ENCODE results near the gene ZDHHC17.
A peak's percentile ranks its signal among the peaks of the same experiment; 100 is the strongest.

Gene ZDHHC17

GRCh38 chr12:76866726-76867125, 102.8 kb downstream of the ZDHHC17 start:
- no peaks in the 10 kb centered on the region for H3K9me3 ChIP-seq (ENCODE audit: control insufficient read depth, insufficient read depth, low read length)
- H3K36me3 ChIP-seq (ENCODE audit: insufficient read depth, low read length): no peaks in the 10 kb centered on the region; the same call in 1 of the 2 replicates
- H3K9ac ChIP-seq (ENCODE audit: low read depth, low read length): no peak overlapping the region
- peaks cover 28% of the 10 kb centered on the region for H3K4me1 ChIP-seq (ENCODE audit: insufficient read depth, low read length)

GRCh38 chr12:76871082-76871481, 107.2 kb downstream of the ZDHHC17 start:
- Histone ChIP-seq H3K36me3 (ENCODE audit: insufficient read depth, low read length) (no peaks in the 10 kb centered on the region), H3K9me3 (ENCODE audit: control insufficient read depth, insufficient read depth, low read length) (no peaks in the 10 kb centered on the region), H3K4me1 (ENCODE audit: insufficient read depth, low read length) (peaks cover 32% of the 10 kb centered on the region), H3K9ac (ENCODE audit: low read depth, low read length) (no peak overlapping the region)

GRCh38 chr12:76871742-76872141, 107.8 kb downstream of the ZDHHC17 start:
- H3K36me3 ChIP-seq (ENCODE audit: insufficient read depth, low read length): no peaks in the 10 kb centered on the region
- peaks cover 28% of the 10 kb centered on the region for H3K4me1 ChIP-seq (ENCODE audit: insufficient read depth, low read length)
- no peaks in the 10 kb centered on the region for H3K9me3 ChIP-seq (ENCODE audit: control insufficient read depth, insufficient read depth, low read length)
- H3K9ac ChIP-seq (ENCODE audit: low read depth, low read length): no peak overlapping the region

GRCh38 chr12:76872415-76872814, 108.5 kb downstream of the ZDHHC17 start:
- peaks cover 31% of the 10 kb centered on the region for H3K4me1 ChIP-seq (ENCODE audit: insufficient read depth, low read length)
- H3K9me3 ChIP-seq (ENCODE audit: control insufficient read depth, insufficient read depth, low read length): no peaks in the 10 kb centered on the region
- H3K9ac ChIP-seq (ENCODE audit: low read depth, low read length): peak overlapping the region; percentile 20; the same call in 1 of the 2 replicates
- no peaks in the 10 kb centered on the region for H3K36me3 ChIP-seq (ENCODE audit: insufficient read depth, low read length)

- Histone ChIP-seq H3K36me3 (ENCODE audit: insufficient read depth, low read length) (no peaks in the 10 kb centered on the region), H3K4me1 (ENCODE audit: insufficient read depth, low read length) (peaks cover 33% of the 10 kb centered on the region), H3K9me3 (ENCODE audit: control insufficient read depth, insufficient read depth, low read length) (no peaks in the 10 kb centered on the region), H3K9ac (ENCODE audit: low read depth, low read length) (no peak overlapping the region)
Observed at GRCh38 chr12:76874027-76874426, 110.1 kb downstream of the ZDHHC17 start.

DNA sequence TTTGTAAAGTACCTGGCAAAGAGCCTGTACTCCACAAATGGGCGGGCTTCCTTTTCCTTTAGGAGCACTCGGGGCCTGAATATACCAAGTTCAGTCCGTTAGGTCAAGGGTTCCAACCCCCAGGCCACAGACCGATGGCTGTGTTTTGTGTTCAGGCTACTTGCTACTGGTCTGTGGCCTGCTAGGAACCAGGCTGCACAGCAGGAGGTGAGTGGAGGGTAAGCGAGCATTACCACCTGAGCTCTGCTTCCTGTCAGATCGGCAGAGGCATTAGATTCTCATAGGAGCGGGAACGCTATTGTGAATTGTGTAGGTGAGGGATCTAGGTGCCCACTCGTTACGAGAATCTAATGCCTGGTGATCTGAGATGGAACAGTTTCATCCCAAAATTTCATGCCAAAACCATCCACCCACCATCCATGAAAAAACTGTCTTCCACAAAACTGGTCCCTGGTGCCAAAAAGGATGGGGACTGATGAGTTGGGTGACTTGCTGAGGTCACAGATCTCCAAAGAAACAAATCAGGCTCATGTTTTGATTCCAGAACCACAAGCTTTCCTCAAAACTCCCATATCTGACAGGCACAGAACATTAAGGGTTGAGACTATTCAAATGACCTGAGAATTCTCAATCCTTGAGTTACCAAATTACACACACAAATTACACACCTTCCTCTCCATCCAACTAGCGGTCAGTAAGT, 110.7 kb downstream of the ZDHHC17 start:
- peaks cover 32% of the 10 kb centered on the region for H3K4me1 ChIP-seq (ENCODE audit: insufficient read depth, low read length)
- H3K36me3 ChIP-seq (ENCODE audit: insufficient read depth, low read length): no peaks in the 10 kb centered on the region
- H3K9ac ChIP-seq (ENCODE audit: low read depth, low read length): no peak overlapping the region
- H3K9me3 ChIP-seq (ENCODE audit: control insufficient read depth, insufficient read depth, low read length): no peaks in the 10 kb centered on the region

GRCh38 chr12:76876696-76877229, 112.8 kb downstream of the ZDHHC17 start:
- H3K4me1 ChIP-seq (ENCODE audit: insufficient read depth, low read length): peaks cover 28% of the 10 kb centered on the region
- H3K36me3 ChIP-seq (ENCODE audit: insufficient read depth, low read length): no peaks in the 10 kb centered on the region
- no peak overlapping the region; the same call in 1 of the 2 replicates for H3K9ac ChIP-seq (ENCODE audit: low read depth, low read length)
- H3K9me3 ChIP-seq (ENCODE audit: control insufficient read depth, insufficient read depth, low read length): no peaks in the 10 kb centered on the region

GRCh38 chr12:76878099-76878898, 114.4 kb downstream of the ZDHHC17 start:
- no peaks in the 10 kb centered on the region for H3K9me3 ChIP-seq (ENCODE audit: control insufficient read depth, insufficient read depth, low read length)
- H3K36me3 ChIP-seq (ENCODE audit: insufficient read depth, low read length): no peaks in the 10 kb centered on the region
- peaks cover 20% of the 10 kb centered on the region for H3K4me1 ChIP-seq (ENCODE audit: insufficient read depth, low read length)
- H3K9ac ChIP-seq (ENCODE audit: low read depth, low read length): peak overlapping the region; percentile 96

DNA sequence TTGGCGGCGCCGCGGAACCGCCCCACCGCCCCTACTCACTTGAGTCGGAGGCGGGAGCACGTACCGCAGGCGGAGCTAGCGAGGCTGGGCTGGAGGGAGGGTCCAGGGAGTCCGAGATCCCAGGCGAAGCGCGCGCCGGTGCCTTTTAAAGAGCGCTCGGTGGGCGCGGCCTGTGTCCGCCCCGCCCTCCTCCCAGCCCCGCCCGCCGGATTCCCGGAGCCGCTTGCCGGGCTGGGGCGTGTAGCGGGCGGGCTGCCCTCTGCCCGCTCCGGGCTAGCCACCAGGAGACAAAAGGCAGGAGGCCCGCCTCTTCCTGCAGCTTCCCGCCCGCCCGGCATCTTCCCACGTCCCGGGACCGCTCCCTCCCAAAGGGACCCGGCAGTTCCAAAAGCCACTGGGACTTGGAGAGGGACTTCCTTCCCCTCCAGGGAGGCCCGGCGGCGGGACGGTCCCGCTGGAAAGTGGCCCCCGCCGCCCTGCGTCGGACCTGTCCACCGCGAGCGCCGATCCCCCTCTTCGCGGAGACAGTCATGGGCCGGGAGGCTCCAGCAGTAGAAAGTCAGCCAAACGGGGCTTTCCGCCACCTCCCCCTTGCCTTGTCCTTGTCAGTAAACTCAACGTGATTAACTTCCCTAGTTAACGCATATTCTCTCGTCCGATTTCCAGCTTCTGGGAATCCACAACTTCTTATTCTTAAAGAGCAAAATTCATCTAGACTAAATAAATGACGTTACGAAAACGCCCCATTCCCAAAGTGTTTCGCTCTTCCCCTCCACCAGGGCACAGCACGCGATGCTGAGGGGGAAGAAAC, 115.2 kb downstream of the ZDHHC17 start, which contains the start of gene CSRP2:
Gene CSRP2 (minus strand): TSS at position 121 of the 811 bp plus-strand sequence. CDS start 12,759 bp downstream, outside the sequence.
- peaks cover 18% of the 10 kb centered on the region for H3K4me1 ChIP-seq (ENCODE audit: insufficient read depth, low read length)
- H3K36me3 ChIP-seq (ENCODE audit: insufficient read depth, low read length): no peaks in the 10 kb centered on the region
- H3K9me3 ChIP-seq (ENCODE audit: control insufficient read depth, insufficient read depth, low read length): no peaks in the 10 kb centered on the region
- H3K9ac ChIP-seq (ENCODE audit: low read depth, low read length): peak within 1 kb of the TSS; percentile 96

- Histone ChIP-seq H3K9ac (ENCODE audit: low read depth, low read length) (peak overlapping the region; percentile 71), H3K36me3 (ENCODE audit: insufficient read depth, low read length) (no peaks in the 10 kb centered on the region), H3K4me1 (ENCODE audit: insufficient read depth, low read length) (peaks cover 9% of the 10 kb centered on the region)
Observed at GRCh38 chr12:76879710-76880518, 116.0 kb downstream of the ZDHHC17 start.

GRCh38 chr12:76880519-76881023, 116.7 kb downstream of the ZDHHC17 start:
- no peaks in the 10 kb centered on the region for H3K36me3 ChIP-seq (ENCODE audit: insufficient read depth, low read length)
- no peaks in the 10 kb centered on the region for H3K9me3 ChIP-seq (ENCODE audit: control insufficient read depth, insufficient read depth, low read length)
- H3K9ac ChIP-seq (ENCODE audit: low read depth, low read length): no peak overlapping the region
- peaks cover 7% of the 10 kb centered on the region for H3K4me1 ChIP-seq (ENCODE audit: insufficient read depth, low read length)

More at GRCh38 chr12:76879710-76880518, 116.0 kb downstream of the ZDHHC17 start:
- H3K9me3 ChIP-seq (ENCODE audit: control insufficient read depth, insufficient read depth, low read length): no peaks in the 10 kb centered on the region

GRCh38 chr12:76881142-76881541, 117.2 kb downstream of the ZDHHC17 start:
- Histone ChIP-seq H3K4me1 (ENCODE audit: insufficient read depth, low read length) (peaks cover 7% of the 10 kb centered on the region), H3K9ac (ENCODE audit: low read depth, low read length) (no peak overlapping the region), H3K36me3 (ENCODE audit: insufficient read depth, low read length) (no peaks in the 10 kb centered on the region), H3K9me3 (ENCODE audit: control insufficient read depth, insufficient read depth, low read length) (no peaks in the 10 kb centered on the region)

DNA sequence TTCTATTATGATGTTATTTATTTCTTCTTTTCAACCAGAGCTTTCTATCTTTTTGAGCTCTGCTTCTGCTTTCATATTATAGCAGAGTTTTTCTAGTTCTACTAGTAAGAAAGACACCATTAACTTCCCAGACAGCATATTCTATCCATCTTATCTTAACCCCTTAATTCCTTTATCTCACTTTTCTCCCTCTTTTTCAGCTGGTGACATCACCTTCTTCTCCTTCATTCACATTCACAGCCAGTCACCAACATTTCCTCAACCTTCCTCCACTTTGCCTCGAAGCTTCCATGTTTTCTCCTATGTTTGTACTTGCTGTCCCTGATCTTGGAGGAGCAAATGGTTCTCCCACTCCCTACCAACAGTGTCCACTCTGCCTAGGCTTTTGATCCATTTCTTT, 118.5 kb downstream of the ZDHHC17 start:
- Histone ChIP-seq H3K9ac (ENCODE audit: low read depth, low read length) (no peak overlapping the region), H3K9me3 (ENCODE audit: control insufficient read depth, insufficient read depth, low read length) (no peaks in the 10 kb centered on the region), H3K36me3 (ENCODE audit: insufficient read depth, low read length) (no peaks in the 10 kb centered on the region), H3K4me1 (ENCODE audit: insufficient read depth, low read length) (peaks cover 2% of the 10 kb centered on the region)

Data from ES-I3 (cell line).